ENCODE results near the gene CYTH1.

Gene CYTH1

GRCh38 chr17:78634154-78634553 is 147.9 kb downstream of the CYTH1 start:
- no peak overlapping the region for H3K9ac ChIP-seq (ENCODE audit: low read depth, low read length)
- no peaks in the 10 kb centered on the region for H3K27me3 ChIP-seq (ENCODE audit: insufficient read depth, low read length, poor library complexity)
- no peak overlapping the region for H3K27ac ChIP-seq (ENCODE audit: low read length)
- no peaks in the 10 kb centered on the region for H3K79me2 ChIP-seq (ENCODE audit: insufficient read depth, low read length)
- no peak overlapping the region for H2AFZ ChIP-seq (ENCODE audit: low read depth, low read length)
- H4K20me1 ChIP-seq (ENCODE audit: insufficient read depth, low read length), result no peaks in the 10 kb centered on the region
- H3K4me3 ChIP-seq (ENCODE audit: low read depth in 1 of 2, low read length in 2 of 2), result no peak overlapping the region
- H3K4me2 ChIP-seq (ENCODE audit: insufficient read depth, low read length), result no peak overlapping the region
- H3K4me1 ChIP-seq (ENCODE audit: insufficient read depth, low read length), result no peaks in the 10 kb centered on the region
- H3K9me3 ChIP-seq (ENCODE audit: insufficient read depth, low read length, severe bottlenecking), result no peaks in the 10 kb centered on the region
- ATAC-seq (ENCODE audit: insufficient read depth, low read depth) (no peak), DNase-seq (no peak)
- TF ChIP-seq EZH2 (IDR thresholded peaks at IDR 0.05; ENCODE audit: borderline replicate concordance, low read depth, low read length, severe bottlenecking) (no peak), CTCF (IDR thresholded peaks at IDR 0.05; ENCODE audit: borderline replicate concordance, extremely low read depth, low read length, poor library complexity, severe bottlenecking) (no peak)
- H3K36me3 ChIP-seq (ENCODE audit: insufficient read depth, low read length), result no peaks in the 10 kb centered on the region

GRCh38 chr17:78629436-78629995 is 152.6 kb downstream of the CYTH1 start:
- no peak for DNase-seq
- Histone ChIP-seq H3K4me3 (ENCODE audit: low read depth in 1 of 2, low read length in 2 of 2) (no peak overlapping the region), H3K4me2 (ENCODE audit: insufficient read depth, low read length) (no peak overlapping the region), H3K9me3 (ENCODE audit: insufficient read depth, low read length, severe bottlenecking) (no peaks in the 10 kb centered on the region), H2AFZ (ENCODE audit: low read depth, low read length) (no peak overlapping the region), H3K27ac (ENCODE audit: low read length) (no peak overlapping the region), H3K79me2 (ENCODE audit: insufficient read depth, low read length) (no peaks in the 10 kb centered on the region), H3K9ac (ENCODE audit: low read depth, low read length) (no peak overlapping the region), H3K4me1 (ENCODE audit: insufficient read depth, low read length) (no peaks in the 10 kb centered on the region), H3K36me3 (ENCODE audit: insufficient read depth, low read length) (no peaks in the 10 kb centered on the region), H3K27me3 (ENCODE audit: insufficient read depth, low read length, poor library complexity) (no peaks in the 10 kb centered on the region), H4K20me1 (ENCODE audit: insufficient read depth, low read length) (no peaks in the 10 kb centered on the region)
- no peak for ATAC-seq (ENCODE audit: insufficient read depth, low read depth)
- no peak for TF ChIP-seq CTCF (IDR thresholded peaks at IDR 0.05; ENCODE audit: borderline replicate concordance, extremely low read depth, low read length, poor library complexity, severe bottlenecking)
- no peak for TF ChIP-seq EZH2 (IDR thresholded peaks at IDR 0.05; ENCODE audit: borderline replicate concordance, low read depth, low read length, severe bottlenecking)

GRCh38 chr17:78628547-78629435 is 153.3 kb downstream of the CYTH1 start:
- H3K4me2 ChIP-seq (ENCODE audit: insufficient read depth, low read length), result no peak overlapping the region
- DNase-seq (no peak), ATAC-seq (ENCODE audit: insufficient read depth, low read depth) (no peak)
- no peaks in the 10 kb centered on the region for H3K4me1 ChIP-seq (ENCODE audit: insufficient read depth, low read length)
- H2AFZ ChIP-seq (ENCODE audit: low read depth, low read length), result no peak overlapping the region
- H3K9ac ChIP-seq (ENCODE audit: low read depth, low read length), result no peak overlapping the region
- H3K4me3 ChIP-seq (ENCODE audit: low read depth in 1 of 2, low read length in 2 of 2), result no peak overlapping the region
- no peaks in the 10 kb centered on the region for H3K9me3 ChIP-seq (ENCODE audit: insufficient read depth, low read length, severe bottlenecking)
- no peaks in the 10 kb centered on the region for H3K27me3 ChIP-seq (ENCODE audit: insufficient read depth, low read length, poor library complexity)
- no peak overlapping the region for H3K27ac ChIP-seq (ENCODE audit: low read length)
- H4K20me1 ChIP-seq (ENCODE audit: insufficient read depth, low read length), result no peaks in the 10 kb centered on the region
- no peak for TF ChIP-seq CTCF (IDR thresholded peaks at IDR 0.05; ENCODE audit: borderline replicate concordance, extremely low read depth, low read length, poor library complexity, severe bottlenecking)
- no peak for TF ChIP-seq EZH2 (IDR thresholded peaks at IDR 0.05; ENCODE audit: borderline replicate concordance, low read depth, low read length, severe bottlenecking)
- no peaks in the 10 kb centered on the region for H3K36me3 ChIP-seq (ENCODE audit: insufficient read depth, low read length)
- H3K79me2 ChIP-seq (ENCODE audit: insufficient read depth, low read length), result no peaks in the 10 kb centered on the region

Measured in DND-41 (cell line).